Measurements from ENCODE around the gene IL1RL1.

DNA sequence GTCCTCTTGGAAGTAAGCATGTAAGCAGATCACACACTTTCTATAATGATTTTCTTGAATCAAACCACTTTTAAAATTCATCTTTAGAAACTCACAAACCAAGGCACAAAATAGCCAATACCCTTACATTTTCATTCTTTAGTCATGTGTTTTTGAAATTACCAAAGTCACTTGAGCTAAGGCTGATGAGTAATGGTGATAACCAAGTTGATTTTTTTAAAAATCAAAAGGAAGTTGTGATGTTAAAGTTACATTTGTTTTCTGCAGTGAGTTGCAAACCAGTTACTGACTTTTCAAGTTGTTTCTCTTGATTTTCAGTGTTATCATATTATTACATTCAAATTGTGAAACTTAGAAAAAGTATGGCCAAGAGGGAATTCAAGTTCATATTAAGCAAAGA lies 90.1 kb downstream of the IL1RL1 start:
- TF ChIP-seq, protein P1, sequence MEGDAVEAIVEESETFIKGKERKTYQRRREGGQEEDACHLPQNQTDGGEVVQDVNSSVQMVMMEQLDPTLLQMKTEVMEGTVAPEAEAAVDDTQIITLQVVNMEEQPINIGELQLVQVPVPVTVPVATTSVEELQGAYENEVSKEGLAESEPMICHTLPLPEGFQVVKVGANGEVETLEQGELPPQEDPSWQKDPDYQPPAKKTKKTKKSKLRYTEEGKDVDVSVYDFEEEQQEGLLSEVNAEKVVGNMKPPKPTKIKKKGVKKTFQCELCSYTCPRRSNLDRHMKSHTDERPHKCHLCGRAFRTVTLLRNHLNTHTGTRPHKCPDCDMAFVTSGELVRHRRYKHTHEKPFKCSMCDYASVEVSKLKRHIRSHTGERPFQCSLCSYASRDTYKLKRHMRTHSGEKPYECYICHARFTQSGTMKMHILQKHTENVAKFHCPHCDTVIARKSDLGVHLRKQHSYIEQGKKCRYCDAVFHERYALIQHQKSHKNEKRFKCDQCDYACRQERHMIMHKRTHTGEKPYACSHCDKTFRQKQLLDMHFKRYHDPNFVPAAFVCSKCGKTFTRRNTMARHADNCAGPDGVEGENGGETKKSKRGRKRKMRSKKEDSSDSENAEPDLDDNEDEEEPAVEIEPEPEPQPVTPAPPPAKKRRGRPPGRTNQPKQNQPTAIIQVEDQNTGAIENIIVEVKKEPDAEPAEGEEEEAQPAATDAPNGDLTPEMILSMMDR (IDR thresholded peaks at IDR 0.05; ENCODE audit: insufficient read depth, low read depth, low read length), result no peak
- TF ChIP-seq EZH2 (IDR thresholded peaks at IDR 0.05; ENCODE audit: insufficient read depth, low read length), result no peak
